HCT116 (cell line): ENCODE results near the gene RFX2.

Experiments used
- CTCF ChIP-seq, 3 experiments: fragments of 200-600 bp in 1 of 3; sonication (generic) in 1 of 3; IDR thresholded peaks in 2 of 3; conservative IDR thresholded peaks in 1 of 3; 2 replicates each; pipeline ENCODE4 v1.5.1; 2012 to 2017; ENCODE audit warnings: low read depth in 2 of 3, low read length in 2 of 3, antibody characterized with exemption in 1 of 3, borderline replicate concordance in 1 of 3, control low read depth in 1 of 3, mild to moderate bottlenecking in 1 of 3, mixed read lengths in 1 of 3, mixed run types in 1 of 3, moderate library complexity in 1 of 3; ENCODE audit not compliant: insufficient read depth in 1 of 3
- EZH2 ChIP-seq: fragments of 200-600 bp; sonication (generic); IDR thresholded peaks from 2 replicates; pipeline ENCODE4 v1.6.1; 2017; ENCODE audit warnings: antibody characterized with exemption, mixed run types
- POLR2A ChIP-seq: IDR thresholded peaks from 2 replicates; pipeline ENCODE4 v1.7.0; 2011; ENCODE audit warnings: borderline replicate concordance; ENCODE audit not compliant: insufficient read depth, insufficient read length; ENCODE audit errors: extremely low read depth
- POLR2AphosphoS5 ChIP-seq: IDR thresholded peaks from 2 replicates; pipeline ENCODE4 v1.6.1; 2011; ENCODE audit warnings: mild to moderate bottlenecking, low read depth, low read length, moderate library complexity
- TF ChIP-seq, protein P1 (sequence below): IDR thresholded peaks from 2 replicates; pipeline ENCODE4 v1.6.1; 2012

GRCh38 chr19:6041991-6042481, 68.3 kb downstream of the RFX2 start:
- TF ChIP-seq CTCF (IDR thresholded peaks at IDR 0.05 in 2 of 3, conservative IDR thresholded peaks at IDR 0.05 in 1 of 3; ENCODE audit: borderline replicate concordance in 1 of 3, insufficient read depth in 1 of 3, low read depth in 2 of 3, low read length in 2 of 3): no peak
- no peak for TF ChIP-seq EZH2
- TF ChIP-seq POLR2AphosphoS5: no peak
- TF ChIP-seq POLR2A: no peak
- TF ChIP-seq, protein P1, sequence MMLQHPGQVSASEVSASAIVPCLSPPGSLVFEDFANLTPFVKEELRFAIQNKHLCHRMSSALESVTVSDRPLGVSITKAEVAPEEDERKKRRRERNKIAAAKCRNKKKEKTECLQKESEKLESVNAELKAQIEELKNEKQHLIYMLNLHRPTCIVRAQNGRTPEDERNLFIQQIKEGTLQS: no peak
